Immature natural killer cell (primary cell): ENCODE data around the gene NDUFS2. TPM values are rescaled to one million over a fixed set of nuclear protein-coding genes. Genes with fewer than 3 reads are reported as not detected.

Source experiments
- DNase-seq, 3 donors: peaks; one replicate each; pipeline ENCODE4 v3.0.0; 2022; ENCODE audit warnings: mixed read lengths in 1 of 3
- H3K27ac Mint-ChIP-seq, 6 donors: one replicate each; pipeline ENCODE4 v1.8.0; 2020; ENCODE audit warnings: mixed read lengths in 6 of 6, mild to moderate bottlenecking in 5 of 6, inconsistent platforms in 4 of 6, moderate library complexity in 3 of 6
- H3K27me3 Mint-ChIP-seq, 3 donors: one replicate each; pipeline ENCODE4 v1.8.0; 2020 to 2021; ENCODE audit warnings: low read depth in 3 of 3, mild to moderate bottlenecking in 3 of 3, mixed read lengths in 3 of 3, moderate library complexity in 3 of 3, inconsistent platforms in 1 of 3
- H3K36me3 Mint-ChIP-seq, 3 donors: one replicate each; pipeline ENCODE4 v1.8.0; 2020; ENCODE audit warnings: mixed read lengths in 3 of 3, inconsistent platforms in 2 of 3, mild to moderate bottlenecking in 2 of 3
- H3K4me1 Mint-ChIP-seq, 2 donors: one replicate each; pipeline ENCODE4 v1.8.0; 2020; ENCODE audit warnings: inconsistent platforms in 2 of 2, mild to moderate bottlenecking in 2 of 2, mixed read lengths in 2 of 2, moderate library complexity in 1 of 2
- H3K4me3 Mint-ChIP-seq, 5 donors: one replicate each; pipeline ENCODE4 v1.8.0; 2020; ENCODE audit warnings: mild to moderate bottlenecking in 5 of 5, mixed read lengths in 5 of 5, inconsistent platforms in 3 of 5, moderate library complexity in 3 of 5
- H3K9me3 Mint-ChIP-seq, 6 donors: one replicate each; pipeline ENCODE4 v1.8.0; 2020; ENCODE audit warnings: mild to moderate bottlenecking in 6 of 6, mixed read lengths in 6 of 6, inconsistent platforms in 4 of 6, moderate library complexity in 3 of 6
- polyA plus RNA-seq, 3 donors: library from polyadenylated mRNA; unstranded; fragments of 300-500 nt; fragmentation: Illumina TruSeq; gene quantifications; one replicate each; pipeline ENCODE4 v1.2.3, GENCODE V29; 2021

The NDUFS2 gene
- 100 to 1,000 TPM in 1 of 3 donors, 10 to 100 TPM in 2; 59.6 to 117 (median 99.1) TPM for polyA plus RNA-seq

DNA sequence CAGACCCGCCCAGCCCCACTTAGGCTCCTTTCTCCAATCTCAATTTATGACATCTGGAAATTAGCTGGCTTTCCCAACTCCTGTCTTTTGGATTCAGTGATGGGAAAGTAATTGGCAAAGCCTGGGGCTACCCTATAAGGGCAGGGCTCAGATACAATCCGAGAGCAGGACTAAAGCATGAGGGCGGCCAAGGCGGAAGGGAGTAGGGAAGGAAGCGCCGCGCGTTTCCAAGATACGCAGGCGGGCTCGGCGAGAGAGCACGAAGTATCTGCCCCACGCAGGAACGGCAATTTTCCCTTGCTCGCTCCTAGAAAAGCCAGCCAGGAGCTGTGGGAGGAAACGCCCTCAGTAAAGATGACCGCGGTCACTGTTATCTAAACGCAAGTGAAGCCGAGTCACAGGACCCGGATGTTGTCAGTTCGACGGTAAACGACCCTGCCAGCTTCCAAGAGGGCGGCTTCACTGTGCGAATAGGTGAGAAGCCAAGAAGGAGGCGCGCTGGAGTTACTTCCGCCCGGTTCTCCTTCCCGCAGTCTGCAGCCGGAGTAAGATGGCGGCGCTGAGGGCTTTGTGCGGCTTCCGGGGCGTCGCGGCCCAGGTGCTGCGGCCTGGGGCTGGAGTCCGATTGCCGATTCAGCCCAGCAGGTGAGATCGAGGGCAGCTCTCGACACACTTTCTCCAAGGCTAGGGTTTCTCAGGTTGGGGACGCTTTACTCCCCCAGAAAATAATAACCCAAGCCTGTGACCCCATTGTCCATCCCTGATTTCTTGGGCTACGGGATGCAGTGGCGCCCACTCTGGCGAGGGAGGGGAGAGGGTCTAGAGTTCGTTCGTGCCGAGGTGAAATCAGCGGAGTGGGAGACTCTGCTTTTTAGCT is at the start of gene NDUFS2:
NDUFS2 (plus strand) TSS at position 532 of the 877 bp plus-strand sequence; CDS start at position 551, 19 bp downstream.
- H3K4me3 Mint-ChIP-seq, result peak within 1 kb of the TSS; percentile 94 to 96 (median 94)
- peak; percentile 93 to 95 (median 94) for DNase-seq
- peaks cover 0 to 8% (median 5%) of the 10 kb centered on the region in 3 donors for H3K27me3 Mint-ChIP-seq
- peaks cover 64 to 67% of the 10 kb centered on the region in 2 donors for H3K4me1 Mint-ChIP-seq
- no peaks in the 10 kb centered on the region for H3K9me3 Mint-ChIP-seq
- peaks cover 6 to 27% (median 13%) of the 10 kb centered on the region in 3 donors for H3K36me3 Mint-ChIP-seq
- H3K27ac Mint-ChIP-seq, result peak within 1 kb of the TSS; percentile 96 to 98 (median 98)

DNA sequence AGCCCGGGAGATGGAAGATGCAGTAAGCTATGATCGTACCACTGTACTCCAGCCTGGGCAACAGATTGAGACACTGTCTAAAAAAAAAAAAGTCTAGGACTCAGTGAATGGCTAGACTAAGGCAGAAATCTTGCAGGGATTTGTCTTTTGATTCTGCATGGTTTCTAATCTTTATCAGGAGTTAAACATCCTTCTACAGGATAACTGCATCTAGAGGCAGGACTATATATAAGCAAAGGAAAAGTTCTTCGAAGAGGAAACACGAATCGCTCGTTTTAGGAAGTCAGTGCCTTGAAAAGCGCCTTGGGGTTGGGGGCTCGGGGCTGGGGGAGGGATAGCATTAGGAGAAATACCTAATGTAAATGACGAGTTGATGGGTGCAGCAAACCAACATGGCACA is 49.0 kb upstream of the NDUFS2 start:
- no peak for DNase-seq
- Mint-ChIP-seq H3K27me3 (peaks cover 4 to 11% (median 5%) of the 10 kb centered on the region in 3 donors), H3K36me3 (peaks cover 0 to 19% (median 10%) of the 10 kb centered on the region in 3 donors), H3K9me3 (no peaks in the 10 kb centered on the region), H3K27ac (peak overlapping the region; percentile 89 to 100 (median 100)), H3K4me3 (peak overlapping the region; percentile 81 to 100 (median 99)), H3K4me1 (peaks cover 23 to 37% of the 10 kb centered on the region in 2 donors)

DNA sequence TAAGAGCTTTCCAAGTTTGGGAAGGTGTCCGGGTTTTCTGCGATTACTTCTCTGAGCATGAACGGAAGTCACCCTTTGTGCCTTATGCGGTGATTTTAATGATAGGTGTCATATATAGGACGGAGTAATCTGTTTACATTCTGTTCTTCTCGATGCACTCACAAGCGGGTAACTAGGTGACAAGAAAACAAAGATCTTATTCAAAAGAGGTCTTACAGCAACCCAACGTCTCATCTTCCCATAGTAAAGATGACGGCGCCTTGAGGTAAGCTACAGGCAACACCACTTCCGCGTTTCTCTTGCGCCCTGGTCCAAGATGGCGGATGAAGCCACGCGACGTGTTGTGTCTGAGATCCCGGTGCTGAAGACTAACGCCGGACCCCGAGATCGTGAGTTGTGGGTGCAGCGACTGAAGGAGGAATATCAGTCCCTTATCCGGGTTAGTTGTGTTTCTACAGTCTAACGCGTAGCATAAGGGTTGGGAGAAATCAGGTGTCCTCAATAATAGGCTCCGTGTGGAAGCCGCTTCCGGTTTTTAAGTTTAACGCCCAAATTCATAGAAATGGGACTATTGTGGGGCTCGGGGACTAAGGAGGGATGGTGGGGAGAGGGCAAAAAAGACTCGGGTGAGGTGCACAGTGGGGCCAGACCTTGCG is 48.4 kb upstream of the NDUFS2 start, which contains the start of gene UFC1:
UFC1 (plus strand) TSS at position 297 of the 656 bp plus-strand sequence; CDS start at position 317, 20 bp downstream.
- Mint-ChIP-seq H3K36me3 (peaks cover 0 to 19% (median 10%) of the 10 kb centered on the region in 3 donors), H3K4me3 (peak within 1 kb of the TSS; percentile 98 to 100 (median 100)), H3K27me3 (peaks cover 4 to 11% (median 5%) of the 10 kb centered on the region in 3 donors), H3K27ac (peak within 1 kb of the TSS; percentile 99 to 100 (median 100)), H3K4me1 (peaks cover 28 to 43% of the 10 kb centered on the region in 2 donors), H3K9me3 (no peaks in the 10 kb centered on the region)
- DNase-seq, result peak; percentile 83 to 89 (median 86)

DNA sequence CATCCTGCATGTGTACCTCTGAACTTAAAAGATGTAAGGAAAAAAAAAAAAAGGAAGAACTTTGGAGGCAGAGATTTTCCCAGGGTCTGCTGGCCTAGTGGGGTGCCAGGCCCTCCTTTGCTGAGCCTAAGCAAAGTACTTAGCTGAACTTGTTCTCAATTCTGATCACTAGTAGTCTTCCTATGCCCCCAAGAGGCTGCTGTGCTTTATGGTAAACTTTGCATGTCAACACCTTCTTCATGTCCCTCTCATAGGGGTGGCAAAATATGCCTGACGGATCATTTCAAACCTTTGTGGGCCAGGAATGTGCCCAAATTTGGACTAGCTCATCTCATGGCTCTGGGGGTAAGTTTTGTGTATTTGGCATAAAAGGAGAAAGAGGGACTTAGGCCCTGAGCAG is 44.3 kb upstream of the NDUFS2 start:
- Mint-ChIP-seq H3K27ac (peak overlapping the region; percentile 83 to 96 (median 92)), H3K36me3 (peaks cover 0 to 20% (median 10%) of the 10 kb centered on the region in 3 donors), H3K4me3 (peak overlapping the region; percentile 7 to 95 (median 91)), H3K9me3 (no peaks in the 10 kb centered on the region), H3K4me1 (peaks cover 56 to 76% of the 10 kb centered on the region in 2 donors), H3K27me3 (peaks cover 5 to 13% (median 8%) of the 10 kb centered on the region in 3 donors)
- no peak for DNase-seq

DNA sequence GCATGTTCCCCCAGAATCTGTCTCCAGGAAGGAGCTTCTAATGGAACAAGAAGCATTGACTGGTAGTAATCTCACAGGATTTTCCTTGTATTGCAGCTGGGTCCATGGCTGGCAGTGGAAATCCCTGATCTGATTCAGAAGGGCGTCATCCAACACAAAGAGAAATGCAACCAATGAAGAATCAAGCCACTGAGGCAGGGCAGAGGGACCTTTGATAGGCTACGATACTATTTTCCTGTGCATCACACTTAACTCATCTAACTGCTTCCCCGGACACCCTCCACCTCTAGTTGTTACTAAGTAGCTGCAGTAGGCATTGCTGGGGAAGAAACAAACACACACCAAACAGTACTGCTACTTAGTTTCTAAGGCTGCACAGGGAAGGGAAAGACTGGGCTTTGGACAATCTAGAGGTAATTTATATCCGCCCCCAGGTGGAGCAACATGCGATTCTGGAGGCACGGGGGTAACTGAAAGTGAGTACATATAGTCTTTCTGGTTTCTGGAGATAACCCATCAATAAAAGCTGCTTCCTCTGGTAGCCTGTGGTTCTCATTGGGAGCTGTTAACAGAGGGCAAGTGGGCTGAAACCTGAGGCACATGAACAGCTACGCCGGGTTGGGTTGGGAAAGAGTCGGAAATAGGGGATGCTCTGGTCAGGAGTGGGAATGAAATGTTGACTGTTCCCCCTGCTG is 43.7 kb upstream of the NDUFS2 start:
- no peak for DNase-seq
- no peaks in the 10 kb centered on the region for H3K9me3 Mint-ChIP-seq
- H3K27me3 Mint-ChIP-seq, result peaks cover 7 to 14% (median 8%) of the 10 kb centered on the region in 3 donors
- peak overlapping the region; percentile 90 to 95 (median 93) for H3K4me3 Mint-ChIP-seq
- H3K4me1 Mint-ChIP-seq, result peaks cover 54 to 77% of the 10 kb centered on the region in 2 donors
- H3K27ac Mint-ChIP-seq, result peak overlapping the region; percentile 83 to 96 (median 92)
- H3K36me3 Mint-ChIP-seq, result peaks cover 0 to 25% (median 10%) of the 10 kb centered on the region in 3 donors

- Mint-ChIP-seq H3K4me1 (peaks cover 48 to 76% of the 10 kb centered on the region in 2 donors), H3K27ac (peak within 1 kb of the TSS; percentile 83 to 96 (median 92)), H3K4me3 (peak within 1 kb of the TSS; percentile 90 to 95 (median 93)), H3K27me3 (peaks cover 1 to 6% (median 3%) of the 10 kb centered on the region in 3 donors), H3K36me3 (peaks cover 0 to 30% (median 10%) of the 10 kb centered on the region in 3 donors), H3K9me3 (no peaks in the 10 kb centered on the region)
- DNase-seq, result peak; percentile 92 to 93 (median 93)
Observed at GRCh38 chr1:161159087-161159912, 42.9 kb upstream of the NDUFS2 start, which contains the start of gene USP21. TSS of gene USP21 (plus strand) at chr1:161159500. CDS start at chr1:161160641, 1,141 bp downstream.

DNA sequence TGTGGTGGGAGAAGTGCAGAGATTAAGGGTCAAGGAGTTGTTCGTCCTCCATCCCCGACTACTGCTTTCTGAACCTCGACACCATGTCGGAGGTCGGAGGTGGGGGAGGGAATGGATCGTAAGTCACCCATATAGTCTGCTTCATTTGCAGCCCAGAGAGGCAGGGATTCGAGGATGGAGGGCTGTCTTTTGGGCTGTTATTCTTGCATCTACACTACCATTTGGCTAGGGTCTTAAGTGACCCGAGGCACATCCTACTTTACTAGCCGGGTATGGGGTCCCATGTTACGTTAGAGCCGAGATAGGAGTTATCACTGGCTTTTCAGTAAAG is 42.3 kb upstream of the NDUFS2 start:
- Mint-ChIP-seq H3K4me3 (peak overlapping the region; percentile 90 to 95 (median 93)), H3K9me3 (no peaks in the 10 kb centered on the region), H3K27ac (peak overlapping the region; percentile 67 to 96 (median 90)), H3K36me3 (peaks cover 0 to 31% (median 10%) of the 10 kb centered on the region in 3 donors), H3K4me1 (peaks cover 44 to 75% of the 10 kb centered on the region in 2 donors), H3K27me3 (peaks cover 1 to 5% (median 3%) of the 10 kb centered on the region in 3 donors)
- no peak for DNase-seq

DNA sequence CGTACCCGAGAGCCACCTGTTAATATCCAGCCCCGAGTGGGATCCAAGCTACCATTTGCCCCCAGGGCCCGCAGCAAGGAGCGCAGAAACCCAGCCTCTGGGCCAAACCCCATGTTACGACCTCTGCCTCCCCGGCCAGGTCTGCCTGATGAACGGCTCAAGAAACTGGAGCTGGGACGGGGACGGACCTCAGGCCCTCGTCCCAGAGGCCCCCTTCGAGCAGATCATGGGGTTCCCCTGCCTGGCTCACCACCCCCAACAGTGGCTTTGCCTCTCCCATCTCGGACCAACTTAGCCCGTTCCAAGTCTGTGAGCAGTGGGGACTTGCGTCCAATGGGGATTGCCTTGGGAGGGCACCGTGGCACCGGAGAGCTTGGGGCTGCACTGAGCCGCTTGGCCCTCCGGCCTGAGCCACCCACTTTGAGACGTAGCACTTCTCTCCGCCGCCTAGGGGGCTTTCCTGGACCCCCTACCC is 41.5 kb upstream of the NDUFS2 start:
- H3K4me1 Mint-ChIP-seq, result peaks cover 46 to 75% of the 10 kb centered on the region in 2 donors
- peak overlapping the region in 5 of 6 donors; percentile 10 to 88 (median 50) for H3K27ac Mint-ChIP-seq
- no peak for DNase-seq
- H3K9me3 Mint-ChIP-seq, result no peaks in the 10 kb centered on the region
- H3K27me3 Mint-ChIP-seq, result peaks cover 3 to 5% (median 4%) of the 10 kb centered on the region in 3 donors
- H3K4me3 Mint-ChIP-seq, result peak overlapping the region; percentile 58 to 95 (median 93)
- H3K36me3 Mint-ChIP-seq, result peaks cover 0 to 26% (median 10%) of the 10 kb centered on the region in 3 donors

DNA sequence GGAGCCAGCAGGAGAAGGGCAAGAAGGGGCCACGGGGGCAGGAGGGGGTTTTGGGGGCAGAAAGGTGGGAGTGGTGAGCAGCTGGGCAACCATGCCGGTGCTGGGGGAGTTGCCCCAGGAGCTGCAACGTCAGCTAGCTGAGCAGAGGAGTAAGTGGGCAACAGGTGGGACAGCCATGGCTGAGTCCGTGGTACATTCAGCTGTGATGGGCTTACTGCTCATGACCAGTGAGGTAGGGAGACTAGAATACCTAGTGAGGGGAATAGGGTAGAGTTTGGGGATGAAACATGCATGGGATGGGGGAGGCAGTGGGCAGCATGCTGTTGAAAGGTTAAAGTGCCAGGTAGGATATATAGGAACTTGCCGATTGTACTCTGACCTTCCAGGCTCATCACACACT is 40.5 kb upstream of the NDUFS2 start:
- Mint-ChIP-seq H3K4me3 (peak overlapping the region in 2 of 5 donors; percentile 57 to 76), H3K4me1 (peaks cover 55 to 81% of the 10 kb centered on the region in 2 donors)
- DNase-seq, result no peak

DNA sequence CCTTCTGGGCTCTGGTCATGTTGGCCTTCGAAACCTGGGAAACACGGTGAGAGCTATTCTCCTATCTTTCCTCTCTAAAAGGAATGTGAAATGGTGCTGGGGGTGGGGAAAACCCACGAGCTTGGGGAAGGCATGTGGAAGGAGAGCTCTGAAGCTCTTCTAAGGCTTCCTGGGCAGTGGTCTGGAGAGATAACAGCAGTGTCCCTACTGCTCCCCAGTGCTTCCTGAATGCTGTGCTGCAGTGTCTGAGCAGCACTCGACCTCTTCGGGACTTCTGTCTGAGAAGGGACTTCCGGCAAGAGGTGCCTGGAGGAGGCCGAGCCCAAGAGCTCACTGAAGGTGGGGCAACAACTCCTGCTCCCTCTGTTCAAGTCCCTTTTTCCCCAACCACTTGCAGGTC is 40.1 kb upstream of the NDUFS2 start:
- Mint-ChIP-seq H3K4me1 (peaks cover 59 to 85% of the 10 kb centered on the region in 2 donors), H3K36me3 (peaks cover 0 to 21% (median 6%) of the 10 kb centered on the region in 3 donors), H3K27ac (peak overlapping the region in 3 of 6 donors; percentile 18 to 53 (median 47)), H3K9me3 (no peaks in the 10 kb centered on the region), H3K4me3 (peak overlapping the region in 2 of 5 donors; percentile 9 to 57), H3K27me3 (peaks cover 3 to 12% (median 11%) of the 10 kb centered on the region in 3 donors)
- DNase-seq, result no peak

More for the DNA sequence above, 40.5 kb upstream of the NDUFS2 start:
- H3K9me3 Mint-ChIP-seq, result no peaks in the 10 kb centered on the region
- peaks cover 3 to 12% (median 11%) of the 10 kb centered on the region in 3 donors for H3K27me3 Mint-ChIP-seq
- H3K27ac Mint-ChIP-seq, result peak overlapping the region in 3 of 6 donors; percentile 18 to 53 (median 47)
- H3K36me3 Mint-ChIP-seq, result peaks cover 0 to 24% (median 10%) of the 10 kb centered on the region in 3 donors

- Mint-ChIP-seq H3K27ac (peak overlapping the region in 5 of 6 donors; percentile 48 to 95 (median 62)), H3K36me3 (peaks cover 0 to 14% (median 0%) of the 10 kb centered on the region in 3 donors), H3K4me1 (peaks cover 67 to 88% of the 10 kb centered on the region in 2 donors), H3K4me3 (peak overlapping the region in 2 of 5 donors; percentile 5 to 33), H3K27me3 (peaks cover 3 to 12% (median 11%) of the 10 kb centered on the region in 3 donors), H3K9me3 (no peaks in the 10 kb centered on the region)
- DNase-seq, result no peak
Observed at GRCh38 chr1:161162806-161163205, 39.4 kb upstream of the NDUFS2 start.

DNA sequence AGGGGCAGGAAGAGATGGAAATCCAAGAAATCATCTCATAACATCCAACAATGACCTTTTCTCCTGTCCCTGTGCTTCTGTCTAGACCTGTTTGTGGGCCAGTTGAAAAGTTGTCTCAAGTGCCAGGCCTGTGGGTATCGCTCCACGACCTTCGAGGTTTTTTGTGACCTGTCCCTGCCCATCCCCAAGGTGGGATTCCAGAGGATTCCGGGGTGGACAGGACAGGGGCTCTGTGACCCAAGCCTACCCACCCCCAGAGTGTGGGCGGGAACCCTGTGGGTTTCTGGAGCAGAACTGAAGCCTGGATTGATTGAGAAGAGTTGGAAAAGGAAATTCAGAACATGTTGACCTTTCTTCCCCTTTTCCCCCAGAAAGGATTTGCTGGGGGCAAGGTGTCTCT is 38.4 kb upstream of the NDUFS2 start:
- no peak for DNase-seq
- peaks cover 67 to 85% of the 10 kb centered on the region in 2 donors for H3K4me1 Mint-ChIP-seq
- no peaks in the 10 kb centered on the region for H3K9me3 Mint-ChIP-seq
- H3K36me3 Mint-ChIP-seq, result peaks cover 0 to 11% (median 0%) of the 10 kb centered on the region in 3 donors
- peak overlapping the region in 2 of 5 donors; percentile 10 to 18 for H3K4me3 Mint-ChIP-seq
- H3K27me3 Mint-ChIP-seq, result peaks cover 3 to 12% (median 10%) of the 10 kb centered on the region in 3 donors
- peak overlapping the region; percentile 95 to 99 (median 98) for H3K27ac Mint-ChIP-seq
